ENCODE results near the gene CDK14.

CDK14 gene

DNA sequence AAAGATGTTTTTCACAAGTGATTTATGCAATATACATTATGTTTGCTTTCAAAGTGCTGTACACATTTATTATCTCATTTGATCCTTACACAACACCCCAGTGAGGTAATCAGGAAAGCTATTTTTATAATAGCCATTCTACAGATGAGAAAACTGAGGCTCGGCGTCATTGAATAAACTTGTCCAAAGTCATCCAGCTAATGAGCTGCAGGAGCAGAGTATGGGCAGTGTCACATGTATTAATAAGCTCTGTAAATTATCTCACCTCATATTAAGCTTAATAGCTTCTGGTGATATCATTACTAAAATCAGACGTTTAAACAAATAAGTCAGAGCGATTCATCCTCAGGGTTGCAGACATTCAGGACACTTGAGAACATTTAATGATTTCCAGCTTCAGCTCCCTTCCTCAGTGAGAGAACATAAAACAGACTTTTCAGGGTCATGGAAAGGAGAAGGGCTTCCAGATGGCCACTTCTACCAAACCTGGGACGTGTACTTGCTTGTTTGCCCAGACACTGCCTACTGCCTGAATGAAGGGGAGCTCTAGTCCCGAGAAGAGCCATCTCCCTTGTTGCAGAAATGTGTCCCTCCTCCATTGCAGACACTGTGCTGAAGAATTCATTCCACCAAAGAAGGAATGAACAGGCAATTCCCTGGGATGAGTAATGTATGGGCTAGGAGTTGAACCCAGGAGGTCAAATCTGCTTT is 647.6 kb downstream of the CDK14 start:
- DNase-seq = peak; percentile 11

GRCh38 chr7:91247500-91247899 is 651.4 kb downstream of the CDK14 start:
- no peak for DNase-seq

- DNase-seq = no peak
These were observed 652.9 kb downstream of the CDK14 start for GRCh38 chr7:91248996-91249395.

DNA sequence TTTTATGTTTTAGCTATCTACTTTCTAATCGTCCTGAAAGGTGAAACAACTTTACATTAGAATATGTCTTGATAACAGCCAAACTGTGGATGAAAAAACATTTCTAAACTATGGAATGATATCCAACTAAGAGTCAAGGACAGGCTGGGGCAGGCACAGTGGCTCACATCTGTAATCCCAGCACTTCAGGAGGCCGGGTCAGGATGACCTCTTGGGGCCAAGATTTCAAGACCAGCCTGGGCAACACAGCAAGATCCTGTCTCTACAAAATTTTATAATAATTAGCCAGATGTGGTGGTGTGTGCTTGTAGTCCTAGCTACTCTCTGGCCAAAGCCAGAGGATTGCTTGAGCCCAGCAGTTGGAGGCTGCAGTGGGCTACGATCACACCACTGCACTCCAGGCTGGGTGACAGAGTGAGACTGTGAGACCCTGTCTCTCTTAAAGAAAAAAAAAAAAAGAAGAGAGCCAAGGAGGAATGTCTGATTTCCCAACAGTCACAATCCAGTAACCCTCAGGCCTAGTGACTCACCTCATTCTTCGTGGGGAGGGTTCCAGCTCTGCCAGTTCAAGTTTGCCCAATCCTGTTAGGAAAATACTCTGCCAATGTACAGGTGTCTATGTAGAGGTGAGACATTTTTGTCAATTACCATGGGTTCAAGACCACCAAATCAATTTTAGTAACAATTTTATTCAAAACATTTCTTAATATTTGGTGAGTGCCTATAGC is 653.5 kb downstream of the CDK14 start:
- DNase-seq = no peak

DNA sequence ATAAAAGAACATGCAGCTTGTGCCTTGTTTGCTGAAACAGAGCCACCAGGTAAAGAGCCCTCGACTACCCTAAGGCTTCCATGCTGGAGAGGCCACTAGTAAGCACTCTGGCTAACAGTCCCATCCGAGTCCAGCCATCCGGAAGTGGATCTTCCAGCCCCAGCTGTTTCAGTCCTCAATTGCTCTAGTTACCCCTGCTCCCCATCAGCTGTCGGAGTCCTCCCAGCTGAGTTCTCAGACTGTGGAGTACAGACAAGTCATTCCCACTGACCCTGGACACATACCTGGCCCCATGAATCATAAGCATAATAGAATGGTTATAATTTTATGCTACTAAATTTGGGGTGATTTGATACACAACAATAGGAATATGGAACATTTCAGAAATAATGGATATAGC is 654.6 kb downstream of the CDK14 start:
- no peak for DNase-seq

GRCh38 chr7:91251877-91252276 is 655.8 kb downstream of the CDK14 start:
- no peak for DNase-seq

All from SHP77 treated with DMSO at 0.1 percent for 48 hours (cell line).